GM21619 (cell line): ENCODE results near the gene RD3L.

Experiments used
- ATAC-seq: cut with Tn5 transposase; IDR thresholded peaks from one replicate; pipeline ENCODE4 v1.9.1; 2021; ENCODE audit not compliant: unreplicated experiment

RD3L gene

DNA sequence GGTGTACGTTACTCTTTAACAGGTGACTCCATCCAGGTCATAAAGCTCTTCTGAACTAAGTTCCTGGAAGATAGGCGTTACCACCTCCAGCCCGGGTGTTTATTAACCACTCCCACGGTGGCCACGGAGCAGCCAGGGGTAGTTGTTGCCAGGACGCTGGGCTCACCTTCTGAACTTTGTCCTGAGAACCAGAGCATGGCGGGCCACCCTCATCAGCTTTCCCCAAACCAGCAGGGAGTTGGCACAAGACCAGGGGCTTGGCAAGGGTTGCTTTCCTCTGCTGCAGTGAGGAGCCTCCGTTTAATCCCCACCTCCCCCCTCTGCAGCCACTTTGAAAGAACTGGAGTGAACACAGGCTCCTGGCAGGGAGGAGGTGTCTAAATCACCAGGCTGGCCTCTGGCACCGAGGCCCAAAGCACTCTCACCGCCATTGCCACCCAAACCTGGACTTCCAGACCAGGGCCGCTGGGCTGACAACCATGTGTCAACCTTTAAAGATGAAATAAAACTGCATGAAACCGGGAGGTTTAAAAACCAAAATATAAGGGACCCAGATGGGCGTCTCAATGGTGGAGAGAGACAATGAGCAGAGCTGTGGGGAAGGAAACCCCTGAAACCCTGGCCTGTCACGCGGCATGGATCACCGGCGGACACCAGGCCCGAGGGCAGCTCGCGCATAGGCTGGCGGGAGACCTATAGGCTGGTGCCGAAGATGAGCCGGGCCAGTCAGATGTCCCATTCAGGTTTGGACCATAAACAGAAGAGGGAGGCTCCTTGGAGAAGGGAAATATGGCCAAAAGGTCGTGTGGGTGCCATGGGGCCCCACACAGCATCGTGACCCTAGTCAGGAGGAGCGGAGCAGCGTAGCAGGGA is 45.0 kb downstream of the RD3L start:
- ATAC-seq: no peak

DNA sequence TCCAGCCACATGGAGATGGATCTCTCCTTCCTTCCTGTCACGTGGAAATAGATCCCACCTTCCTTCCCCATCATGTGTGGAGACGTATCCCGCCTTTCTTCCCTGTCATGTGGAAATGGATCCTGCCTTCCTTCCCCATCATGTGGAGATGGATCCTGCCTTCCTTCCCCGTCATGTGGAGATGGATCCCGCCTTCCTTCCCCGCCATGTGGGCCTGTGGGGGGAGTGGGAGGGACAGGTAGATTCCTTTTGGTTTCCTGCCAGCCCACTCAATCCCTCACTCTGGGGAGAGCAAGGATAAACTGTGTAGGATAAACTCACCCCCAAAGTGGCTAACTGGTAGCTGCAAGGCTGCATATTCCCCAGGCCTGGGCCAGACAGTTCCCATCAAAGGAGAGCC is 45.8 kb downstream of the RD3L start:
- ATAC-seq: no peak

GRCh38 chr14:103894723-103895059 is 47.6 kb downstream of the RD3L start:
- no peak for ATAC-seq

- ATAC-seq: no peak
Observed at GRCh38 chr14:103894034-103894722, 48.2 kb downstream of the RD3L start.

DNA sequence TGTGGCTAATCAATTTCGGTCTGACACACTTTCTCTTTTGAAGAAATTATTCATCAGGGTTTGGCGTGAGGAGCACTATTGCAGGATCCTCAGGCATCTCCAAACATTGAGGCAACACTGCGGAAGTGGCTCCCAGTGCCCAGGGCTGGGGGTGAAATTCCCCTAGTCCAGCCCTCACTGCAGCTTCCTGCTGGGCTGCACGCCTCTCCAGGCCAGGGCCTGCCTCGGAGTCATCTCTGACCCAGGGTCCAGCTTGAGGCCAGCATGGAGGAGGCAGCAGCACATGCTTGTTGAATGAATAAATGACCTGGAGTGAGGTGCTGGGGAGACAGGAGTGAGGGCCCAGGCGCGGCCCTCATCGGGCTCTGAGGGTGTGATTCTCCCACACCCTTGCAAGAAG is 50.1 kb downstream of the RD3L start:
- no peak for ATAC-seq

DNA sequence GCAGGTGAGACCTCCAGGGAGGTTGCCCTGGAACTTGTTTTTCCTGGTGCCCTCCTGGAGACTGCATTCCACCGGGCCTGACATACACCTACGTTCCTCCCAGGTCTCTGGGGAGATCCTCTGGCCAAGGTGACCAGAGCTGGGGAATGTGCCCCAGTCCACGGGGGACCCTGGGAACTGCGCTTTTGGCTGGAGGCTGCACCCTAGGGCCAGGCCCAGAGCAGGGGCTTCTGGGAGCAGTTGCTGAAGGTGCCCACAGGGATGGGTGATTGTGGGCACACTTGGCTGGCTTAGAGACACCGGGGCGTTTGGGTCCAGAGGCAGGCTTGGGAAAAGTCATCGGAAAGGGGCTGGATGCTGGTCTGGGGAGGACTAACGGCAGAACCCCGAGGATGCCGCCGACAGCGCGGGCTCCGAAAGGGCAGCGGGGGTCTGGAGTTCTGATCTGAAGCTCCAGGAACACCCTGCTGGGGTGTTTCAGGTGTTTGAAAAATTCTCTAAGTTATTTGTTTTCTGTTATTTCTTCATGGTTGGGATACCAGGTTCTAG is 50.6 kb downstream of the RD3L start:
- no peak for ATAC-seq

- ATAC-seq: no peak
Observed at GRCh38 chr14:103890821-103891666, 51.3 kb downstream of the RD3L start.
